GM23338 (cell line): Measurements from ENCODE around the gene ENTHD1.

Source experiments
- CREB1 ChIP-seq: fragments of 250-450 bp; sonication (Bioruptor Pico); IDR thresholded peaks from 2 replicates; pipeline ENCODE4 v1.5.0; 2020; ENCODE audit warnings: low read depth, mild to moderate bottlenecking, moderate library complexity
- CTCF ChIP-seq, 2 experiments: fragments of 200-600 bp in 1 of 2; sonication (generic) in 1 of 2; conservative IDR thresholded peaks; 2 replicates each; pipeline versions ENCODE4 v1.5.1 to v1.6.1; 2016 to 2017; ENCODE audit warnings: antibody characterized with exemption in 2 of 2, low read depth in 2 of 2, mild to moderate bottlenecking in 2 of 2, moderate library complexity in 1 of 2
- ETS1 ChIP-seq: IDR thresholded peaks from 2 replicates; pipeline ENCODE4 v1.6.1; 2016; ENCODE audit warnings: antibody characterized with exemption
- EZH2 ChIP-seq: fragments of 200-600 bp; sonication (generic); IDR thresholded peaks from one replicate; pipeline ENCODE4 v1.8.0; 2017; ENCODE audit warnings: antibody characterized with exemption, mild to moderate bottlenecking, low read depth; ENCODE audit not compliant: unreplicated experiment
- EZH2phosphoT487 ChIP-seq: fragments of 200-600 bp; sonication (generic); IDR thresholded peaks from one replicate; pipeline ENCODE4 v1.8.1; 2018; ENCODE audit warnings: antibody characterized with exemption; ENCODE audit not compliant: unreplicated experiment
- JUNB ChIP-seq: IDR thresholded peaks from one replicate; pipeline ENCODE4 v1.6.1; 2016; ENCODE audit warnings: antibody characterized with exemption; ENCODE audit not compliant: unreplicated experiment
- POLR2AphosphoS5 ChIP-seq: IDR thresholded peaks from 2 replicates; pipeline ENCODE4 v1.6.1; 2016; ENCODE audit warnings: antibody characterized with exemption, low read depth
- STAT1 ChIP-seq: IDR thresholded peaks from one replicate; pipeline ENCODE4 v1.6.1; 2016; ENCODE audit warnings: antibody characterized with exemption; ENCODE audit not compliant: unreplicated experiment
- ZNF114 ChIP-seq: fragments of 250-450 bp; sonication (Bioruptor Pico); IDR thresholded peaks from 2 replicates; pipeline ENCODE4 v1.5.0; 2020; ENCODE audit warnings: mild to moderate bottlenecking, moderate library complexity
- TF ChIP-seq, protein P1 (sequence below): IDR thresholded peaks from one replicate; pipeline ENCODE4 v1.6.1; 2018; ENCODE audit warnings: antibody characterized with exemption; ENCODE audit not compliant: unreplicated experiment

- TF ChIP-seq CTCF (conservative IDR thresholded peaks at IDR 0.05; ENCODE audit: low read depth in 2 of 2) (no peak), EZH2 (no peak), POLR2AphosphoS5 (no peak), ZNF114 (CRISPR knock-in tag) (no peak), JUNB (no peak), EZH2phosphoT487 (no peak), CREB1 (CRISPR knock-in tag) (no peak), ETS1 (no peak), STAT1 (no peak)
- TF ChIP-seq, protein P1, sequence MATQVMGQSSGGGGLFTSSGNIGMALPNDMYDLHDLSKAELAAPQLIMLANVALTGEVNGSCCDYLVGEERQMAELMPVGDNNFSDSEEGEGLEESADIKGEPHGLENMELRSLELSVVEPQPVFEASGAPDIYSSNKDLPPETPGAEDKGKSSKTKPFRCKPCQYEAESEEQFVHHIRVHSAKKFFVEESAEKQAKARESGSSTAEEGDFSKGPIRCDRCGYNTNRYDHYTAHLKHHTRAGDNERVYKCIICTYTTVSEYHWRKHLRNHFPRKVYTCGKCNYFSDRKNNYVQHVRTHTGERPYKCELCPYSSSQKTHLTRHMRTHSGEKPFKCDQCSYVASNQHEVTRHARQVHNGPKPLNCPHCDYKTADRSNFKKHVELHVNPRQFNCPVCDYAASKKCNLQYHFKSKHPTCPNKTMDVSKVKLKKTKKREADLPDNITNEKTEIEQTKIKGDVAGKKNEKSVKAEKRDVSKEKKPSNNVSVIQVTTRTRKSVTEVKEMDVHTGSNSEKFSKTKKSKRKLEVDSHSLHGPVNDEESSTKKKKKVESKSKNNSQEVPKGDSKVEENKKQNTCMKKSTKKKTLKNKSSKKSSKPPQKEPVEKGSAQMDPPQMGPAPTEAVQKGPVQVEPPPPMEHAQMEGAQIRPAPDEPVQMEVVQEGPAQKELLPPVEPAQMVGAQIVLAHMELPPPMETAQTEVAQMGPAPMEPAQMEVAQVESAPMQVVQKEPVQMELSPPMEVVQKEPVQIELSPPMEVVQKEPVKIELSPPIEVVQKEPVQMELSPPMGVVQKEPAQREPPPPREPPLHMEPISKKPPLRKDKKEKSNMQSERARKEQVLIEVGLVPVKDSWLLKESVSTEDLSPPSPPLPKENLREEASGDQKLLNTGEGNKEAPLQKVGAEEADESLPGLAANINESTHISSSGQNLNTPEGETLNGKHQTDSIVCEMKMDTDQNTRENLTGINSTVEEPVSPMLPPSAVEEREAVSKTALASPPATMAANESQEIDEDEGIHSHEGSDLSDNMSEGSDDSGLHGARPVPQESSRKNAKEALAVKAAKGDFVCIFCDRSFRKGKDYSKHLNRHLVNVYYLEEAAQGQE = no peak
Observed at GRCh38 chr22:39832627-39833074, 60.9 kb downstream of the ENTHD1 start.
